AG09319 (cell line): Measurements from ENCODE around the gene YIPF1.
"Not testable (repeated sequence)": the region's sequence is repeated elsewhere in the genome, so short reads cannot be mapped to it uniquely, and the experiment has no call there.

Experiments
- DNase-seq: peaks from one replicate; pipeline ENCODE4 v3.0.0-alpha.2; 2010; ENCODE audit warnings: low read depth; ENCODE audit errors: extremely low read depth
- CTCF ChIP-seq: IDR thresholded peaks from 2 replicates; pipeline ENCODE4 v1.5.1; 2011; ENCODE audit warnings: low read depth, mild to moderate bottlenecking, inconsistent platforms, low read length, moderate library complexity

Gene YIPF1

GRCh38 chr1:53821380-53821779 lies 68.2 kb downstream of the YIPF1 start:
- no peak for TF ChIP-seq CTCF
- DNase-seq: no peak

- no peak for DNase-seq
- TF ChIP-seq CTCF: no peak
Observed at GRCh38 chr1:53819387-53819786, 70.2 kb downstream of the YIPF1 start.

GRCh38 chr1:53816584-53816983 lies 73.0 kb downstream of the YIPF1 start:
- DNase-seq: not testable (repeated sequence)

GRCh38 chr1:53815484-53815883 lies 74.1 kb downstream of the YIPF1 start:
- DNase-seq: not testable (repeated sequence)

GRCh38 chr1:53811414-53811851 lies 78.2 kb downstream of the YIPF1 start:
- no peak; the same call in 1 of the 2 replicates for TF ChIP-seq CTCF
- no peak for DNase-seq

GRCh38 chr1:53810497-53810896 lies 79.1 kb downstream of the YIPF1 start:
- TF ChIP-seq CTCF: no peak
- no peak for DNase-seq

GRCh38 chr1:53810007-53810406 lies 79.6 kb downstream of the YIPF1 start:
- TF ChIP-seq CTCF: no peak
- no peak for DNase-seq

GRCh38 chr1:53807916-53808315 lies 81.7 kb downstream of the YIPF1 start:
- no peak for TF ChIP-seq CTCF
- no peak for DNase-seq
